Natural killer cell treated with Interleukin-12 subunit alpha and Interleukin-12 subunit beta and Interleukin-15 and Interleukin-18, amount 100 ng/mL, for 72 hours (primary cell): Measurements from ENCODE around the gene PRDM8. TPM values are rescaled to one million over a fixed set of nuclear protein-coding genes. Genes with fewer than 3 reads are reported as not detected.
A peak's percentile ranks its signal among the peaks of the same experiment; 100 is the strongest.

Experiments
- ATAC-seq, 2 donors: fragments of 150-1000 bp; cut with Tn5 transposase in 1 of 2; sonication (Bioruptor Pico), chemical (Tn5 transposase) in 1 of 2; 2 replicates each; pipeline ENCODE4 v1.10.0; 2021
- DNase-seq: peaks from one replicate; pipeline ENCODE4 v3.0.0; 2022; ENCODE audit warnings: low spot score
- H3K27ac Mint-ChIP-seq, 2 donors: 1 replicate in 1 of 2; 2 replicates in 1 of 2; pipeline ENCODE4 v1.8.0; 2022; ENCODE audit warnings: mixed read lengths in 2 of 2, mild to moderate bottlenecking in 1 of 2, moderate library complexity in 1 of 2
- H3K27me3 Mint-ChIP-seq, 2 donors: 1 replicate in 1 of 2; 2 replicates in 1 of 2; pipeline ENCODE4 v1.8.0; 2022; ENCODE audit warnings: mixed read lengths in 2 of 2
- H3K36me3 Mint-ChIP-seq: one replicate; pipeline ENCODE4 v1.8.0; 2022; ENCODE audit warnings: mixed read lengths
- H3K4me1 Mint-ChIP-seq, 2 donors: 1 replicate in 1 of 2; 2 replicates in 1 of 2; pipeline ENCODE4 v1.8.0; 2022; ENCODE audit warnings: low read depth in 2 of 2, mixed read lengths in 2 of 2, mild to moderate bottlenecking in 1 of 2
- H3K4me3 Mint-ChIP-seq: one replicate; pipeline ENCODE4 v1.8.0; 2022; ENCODE audit warnings: mixed read lengths
- H3K9me3 Mint-ChIP-seq: 2 replicates; pipeline ENCODE4 v1.8.0; 2022; ENCODE audit warnings: mixed read lengths
- total RNA-seq, 2 donors: library from RNA; stranded (reverse); gene quantifications; one replicate each; pipeline ENCODE4 v1.2.3, GENCODE V29; 2022

PRDM8 gene
- total RNA-seq: 10 to 100 TPM; 12.3 to 15.5 TPM

GRCh38 chr4:80196922-80197573 is at the start of gene PRDM8:
Gene PRDM8 (plus strand): TSS chr4:80197503. CDS start chr4:80200081, 2,578 bp downstream.
- Mint-ChIP-seq H3K27me3 (peaks cover 19 to 27% of the 10 kb centered on the region in 2 donors), H3K4me1 (peaks cover 22 to 34% of the 10 kb centered on the region in 2 donors), H3K9me3 (no peaks in the 10 kb centered on the region), H3K4me3 (peak within 1 kb of the TSS; percentile 76), H3K27ac (no peak within 1 kb of the TSS), H3K36me3 (peaks cover 18% of the 10 kb centered on the region)
- peak in 1 of 2 donors; percentile 11 for ATAC-seq
- DNase-seq: no peak

GRCh38 chr4:80150387-80151180 is 46.7 kb upstream of the PRDM8 start:
- H3K4me1 Mint-ChIP-seq: no peaks in the 10 kb centered on the region
- ATAC-seq: no peak
- no peaks in the 10 kb centered on the region for H3K36me3 Mint-ChIP-seq
- H3K27ac Mint-ChIP-seq: no peak overlapping the region
- no peak for DNase-seq
- no peaks in the 10 kb centered on the region for H3K9me3 Mint-ChIP-seq
- no peaks in the 10 kb centered on the region for H3K27me3 Mint-ChIP-seq
- no peak overlapping the region for H3K4me3 Mint-ChIP-seq

- ATAC-seq (no peak), DNase-seq (no peak)
- H3K4me3 Mint-ChIP-seq: no peak overlapping the region
- H3K27ac Mint-ChIP-seq: no peak overlapping the region
- H3K4me1 Mint-ChIP-seq: no peaks in the 10 kb centered on the region
- H3K27me3 Mint-ChIP-seq: no peaks in the 10 kb centered on the region
- no peaks in the 10 kb centered on the region for H3K9me3 Mint-ChIP-seq
- H3K36me3 Mint-ChIP-seq: no peaks in the 10 kb centered on the region
Observed at GRCh38 chr4:80151981-80152380, 45.3 kb upstream of the PRDM8 start.

GRCh38 chr4:80153874-80154544 is 43.3 kb upstream of the PRDM8 start:
- H3K9me3 Mint-ChIP-seq: no peaks in the 10 kb centered on the region
- no peak overlapping the region for H3K27ac Mint-ChIP-seq
- H3K4me3 Mint-ChIP-seq: no peak overlapping the region
- H3K36me3 Mint-ChIP-seq: no peaks in the 10 kb centered on the region
- ATAC-seq (no peak), DNase-seq (no peak)
- H3K4me1 Mint-ChIP-seq: no peaks in the 10 kb centered on the region
- H3K27me3 Mint-ChIP-seq: no peaks in the 10 kb centered on the region

GRCh38 chr4:80154545-80154933 is 42.8 kb upstream of the PRDM8 start:
- H3K27ac Mint-ChIP-seq: no peak overlapping the region
- no peaks in the 10 kb centered on the region for H3K4me1 Mint-ChIP-seq

GRCh38 chr4:80155316-80155982 is 41.9 kb upstream of the PRDM8 start:
- Mint-ChIP-seq H3K4me1 (no peaks in the 10 kb centered on the region), H3K27ac (no peak overlapping the region), H3K4me3 (no peak overlapping the region), H3K9me3 (no peaks in the 10 kb centered on the region), H3K27me3 (no peaks in the 10 kb centered on the region), H3K36me3 (no peaks in the 10 kb centered on the region)
- no peak for DNase-seq
- ATAC-seq: no peak

More at GRCh38 chr4:80154545-80154933, 42.8 kb upstream of the PRDM8 start:
- Mint-ChIP-seq H3K27me3 (no peaks in the 10 kb centered on the region), H3K36me3 (no peaks in the 10 kb centered on the region), H3K9me3 (no peaks in the 10 kb centered on the region), H3K4me3 (no peak overlapping the region)
- DNase-seq (no peak), ATAC-seq (no peak)

GRCh38 chr4:80156410-80156809 is 40.9 kb upstream of the PRDM8 start:
- DNase-seq (no peak), ATAC-seq (no peak)
- Mint-ChIP-seq H3K36me3 (no peaks in the 10 kb centered on the region), H3K4me1 (no peaks in the 10 kb centered on the region), H3K27me3 (no peaks in the 10 kb centered on the region), H3K27ac (no peak overlapping the region), H3K9me3 (no peaks in the 10 kb centered on the region), H3K4me3 (no peak overlapping the region)

GRCh38 chr4:80161413-80162058 is 35.8 kb upstream of the PRDM8 start:
- no peaks in the 10 kb centered on the region for H3K4me1 Mint-ChIP-seq
- ATAC-seq (no peak), DNase-seq (no peak)
- H3K27me3 Mint-ChIP-seq: peaks cover 7 to 8% of the 10 kb centered on the region in 2 donors
- no peaks in the 10 kb centered on the region for H3K36me3 Mint-ChIP-seq
- no peak overlapping the region for H3K4me3 Mint-ChIP-seq
- H3K9me3 Mint-ChIP-seq: no peaks in the 10 kb centered on the region
- no peak overlapping the region for H3K27ac Mint-ChIP-seq

GRCh38 chr4:80162418-80162817 is 34.9 kb upstream of the PRDM8 start:
- no peak overlapping the region for H3K4me3 Mint-ChIP-seq
- no peaks in the 10 kb centered on the region for H3K9me3 Mint-ChIP-seq
- H3K4me1 Mint-ChIP-seq: no peaks in the 10 kb centered on the region
- no peak overlapping the region for H3K27ac Mint-ChIP-seq
- no peaks in the 10 kb centered on the region for H3K36me3 Mint-ChIP-seq
- peaks cover 7 to 8% of the 10 kb centered on the region in 2 donors for H3K27me3 Mint-ChIP-seq
- ATAC-seq (no peak), DNase-seq (no peak)

GRCh38 chr4:80165855-80166254 is 31.4 kb upstream of the PRDM8 start:
- DNase-seq (no peak), ATAC-seq (no peak)
- Mint-ChIP-seq H3K9me3 (no peaks in the 10 kb centered on the region), H3K27ac (no peak overlapping the region), H3K4me1 (peaks cover 0 to 6% of the 10 kb centered on the region in 2 donors), H3K4me3 (no peak overlapping the region), H3K27me3 (peaks cover 7 to 8% of the 10 kb centered on the region in 2 donors), H3K36me3 (no peaks in the 10 kb centered on the region)

GRCh38 chr4:80171251-80171650 is 26.1 kb upstream of the PRDM8 start:
- ATAC-seq: no peak
- Mint-ChIP-seq H3K27ac (peak overlapping the region; percentile 93 to 98), H3K4me1 (peaks cover 41 to 44% of the 10 kb centered on the region in 2 donors), H3K4me3 (peak overlapping the region; percentile 34), H3K27me3 (peaks cover 0 to 1% of the 10 kb centered on the region in 2 donors), H3K36me3 (no peaks in the 10 kb centered on the region), H3K9me3 (no peaks in the 10 kb centered on the region)
- no peak for DNase-seq

GRCh38 chr4:80171656-80172055 is 25.6 kb upstream of the PRDM8 start:
- ATAC-seq (peak in 1 of 2 donors; percentile 19), DNase-seq (no peak)
- no peaks in the 10 kb centered on the region for H3K9me3 Mint-ChIP-seq
- no peaks in the 10 kb centered on the region for H3K36me3 Mint-ChIP-seq
- peaks cover 41 to 44% of the 10 kb centered on the region in 2 donors for H3K4me1 Mint-ChIP-seq
- peak overlapping the region; percentile 34 for H3K4me3 Mint-ChIP-seq
- H3K27ac Mint-ChIP-seq: peak overlapping the region; percentile 93 to 98
- no peaks in the 10 kb centered on the region for H3K27me3 Mint-ChIP-seq

- Mint-ChIP-seq H3K4me1 (peaks cover 41 to 44% of the 10 kb centered on the region in 2 donors), H3K27me3 (no peaks in the 10 kb centered on the region), H3K9me3 (no peaks in the 10 kb centered on the region), H3K36me3 (no peaks in the 10 kb centered on the region), H3K27ac (peak overlapping the region; percentile 93 to 98), H3K4me3 (peak overlapping the region; percentile 34)
- DNase-seq: no peak
- peak; percentile 61 to 66 for ATAC-seq
Observed at GRCh38 chr4:80172203-80172602, 25.1 kb upstream of the PRDM8 start.
